ENCODE data around the gene FNIP1.

GRCh38 chr5:131607903-131608540, 188.8 kb downstream of the FNIP1 start:
- TF ChIP-seq, protein P1, sequence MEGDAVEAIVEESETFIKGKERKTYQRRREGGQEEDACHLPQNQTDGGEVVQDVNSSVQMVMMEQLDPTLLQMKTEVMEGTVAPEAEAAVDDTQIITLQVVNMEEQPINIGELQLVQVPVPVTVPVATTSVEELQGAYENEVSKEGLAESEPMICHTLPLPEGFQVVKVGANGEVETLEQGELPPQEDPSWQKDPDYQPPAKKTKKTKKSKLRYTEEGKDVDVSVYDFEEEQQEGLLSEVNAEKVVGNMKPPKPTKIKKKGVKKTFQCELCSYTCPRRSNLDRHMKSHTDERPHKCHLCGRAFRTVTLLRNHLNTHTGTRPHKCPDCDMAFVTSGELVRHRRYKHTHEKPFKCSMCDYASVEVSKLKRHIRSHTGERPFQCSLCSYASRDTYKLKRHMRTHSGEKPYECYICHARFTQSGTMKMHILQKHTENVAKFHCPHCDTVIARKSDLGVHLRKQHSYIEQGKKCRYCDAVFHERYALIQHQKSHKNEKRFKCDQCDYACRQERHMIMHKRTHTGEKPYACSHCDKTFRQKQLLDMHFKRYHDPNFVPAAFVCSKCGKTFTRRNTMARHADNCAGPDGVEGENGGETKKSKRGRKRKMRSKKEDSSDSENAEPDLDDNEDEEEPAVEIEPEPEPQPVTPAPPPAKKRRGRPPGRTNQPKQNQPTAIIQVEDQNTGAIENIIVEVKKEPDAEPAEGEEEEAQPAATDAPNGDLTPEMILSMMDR (conservative IDR thresholded peaks at IDR 0.05): no peak
- TF ChIP-seq ZFX (IDR thresholded peaks at IDR 0.05): no peak

All from C4-2B (cell line).